H1 (cell line): ENCODE measurements around the gene SURF1. TPM values are rescaled to one million over a fixed set of nuclear protein-coding genes. Genes with fewer than 3 reads are reported as not detected.
A peak's percentile ranks its signal among the peaks of the same experiment; 100 is the strongest.

Experiments used
- CTCF ChIA-PET: fragments of 300-600 bp; sonication (Branson Sonifier 250); formaldehyde crosslinking; loops from one replicate; lab custom pipeline; 2021; ENCODE audit not compliant: partially characterized antibody; lab: Charles Lee
- POLR2A ChIA-PET: fragments of 300-600 bp; sonication (Branson Sonifier 250); formaldehyde crosslinking; loops from one replicate; lab custom pipeline; 2021; ENCODE audit warnings: inconsistent platforms; ENCODE audit not compliant: partially characterized antibody; lab: Charles Lee
- DNase-seq, 2 experiments: peaks; one replicate each; pipeline versions ENCODE4 v3.0.0 to v3.0.0-alpha.2; 2010 to 2022; ENCODE audit warnings: low spot score in 2 of 2, low read depth in 1 of 2, mixed read lengths in 1 of 2
- FAIRE-seq: peaks from 2 replicates; lab custom pipeline; 2011; peaks lifted over from hg19 to GRCh38; lab: Jason Lieb, UNC
- H2AFZ ChIP-seq: 2 replicates; pipeline ENCODE4 v1.8.1; 2012; ENCODE audit warnings: low read length, inconsistent platforms
- H2AK5ac ChIP-seq: 2 replicates; pipeline ENCODE4 v1.6.1; 2013; ENCODE audit warnings: low read depth, low read length
- H2BK120ac ChIP-seq: replicated peaks from 2 replicates; pipeline ENCODE3; 2013; ENCODE audit warnings: low read depth, low read length, inconsistent platforms
- H2BK12ac ChIP-seq: 2 replicates; pipeline ENCODE4 v1.6.1; 2013; ENCODE audit warnings: low read depth, low read length
- H2BK15ac ChIP-seq: 2 replicates; pipeline ENCODE4 v1.6.1; 2013; ENCODE audit warnings: low read length
- H2BK20ac ChIP-seq: 2 replicates; pipeline ENCODE4 v1.6.1; 2013; ENCODE audit warnings: low read length
- H2BK5ac ChIP-seq: 2 replicates; pipeline ENCODE4 v1.6.1; 2013; ENCODE audit warnings: low read depth, low read length
- H3K14ac ChIP-seq: 2 replicates; pipeline ENCODE4 v1.6.1; 2013; ENCODE audit warnings: inconsistent platforms; ENCODE audit not compliant: insufficient read length
- H3K18ac ChIP-seq: 2 replicates; pipeline ENCODE4 v1.6.1; 2013; ENCODE audit warnings: low read length; ENCODE audit errors: extremely low read depth
- H3K23ac ChIP-seq: 2 replicates; pipeline ENCODE4 v1.6.1; 2013; ENCODE audit warnings: inconsistent platforms; ENCODE audit not compliant: insufficient read length
- H3K23me2 ChIP-seq: 2 replicates; pipeline ENCODE4 v1.6.1; 2013; ENCODE audit warnings: low read depth, low read length
- H3K27ac ChIP-seq: 2 replicates; pipeline ENCODE4 v1.6.1; 2011; ENCODE audit warnings: low read depth, low read length, inconsistent platforms
- H3K27me3 ChIP-seq, 4 experiments: replicated peaks in 1 of 4; 1 replicate in 1 of 4; 2 replicates in 3 of 4; pipeline versions ENCODE4 v1.6.1 to v1.8.1; 2011 to 2013; ENCODE audit warnings: low read length in 3 of 4, mild to moderate bottlenecking in 3 of 4, inconsistent platforms in 2 of 4, mixed read lengths in 2 of 4, moderate library complexity in 1 of 4; ENCODE audit not compliant: control insufficient read depth in 3 of 4, insufficient read depth in 3 of 4; ENCODE audit errors: extremely low read depth in 1 of 4
- H3K36me3 ChIP-seq, 4 experiments: 2 replicates each; pipeline versions ENCODE4 v1.6.1 to v1.8.1; 2011 to 2013; ENCODE audit warnings: mild to moderate bottlenecking in 4 of 4, low read length in 3 of 4, moderate library complexity in 2 of 4, control low read depth in 1 of 4, inconsistent platforms in 1 of 4; ENCODE audit not compliant: insufficient read depth in 4 of 4, control insufficient read depth in 2 of 4
- H3K4ac ChIP-seq: replicated peaks from 2 replicates; pipeline ENCODE3; 2013; ENCODE audit warnings: low read length, low read depth, mixed read lengths, inconsistent platforms; ENCODE audit not compliant: insufficient read length
- H3K4me1 ChIP-seq, 4 experiments: replicated peaks in 1 of 4; 1 replicate in 1 of 4; 2 replicates in 3 of 4; pipeline versions ENCODE4 v1.6.1 to v1.8.1; 2011 to 2013; ENCODE audit warnings: low read length in 3 of 4, inconsistent platforms in 2 of 4, mixed read lengths in 1 of 4; ENCODE audit not compliant: insufficient read depth in 4 of 4, control insufficient read depth in 3 of 4
- H3K4me2 ChIP-seq, 2 experiments: 2 replicates each; pipeline versions ENCODE4 v1.6.1 to v1.8.1; 2011 to 2013; ENCODE audit warnings: low read depth in 2 of 2, low read length in 2 of 2, control low read depth in 1 of 2, inconsistent platforms in 1 of 2, mild to moderate bottlenecking in 1 of 2; ENCODE audit not compliant: insufficient read depth in 1 of 2
- H3K4me3 ChIP-seq, 4 experiments: fragments of 200-600, 300-600 bp in 1 of 4; sonication (generic), shearing (Covaris generic), sonication (Bioruptor Twin) in 1 of 4; 2 replicates each; pipeline versions ENCODE4 v1.5.1 to v1.8.1; 2011 to 2016; ENCODE audit warnings: low read length in 4 of 4, low read depth in 3 of 4, control low read depth in 2 of 4, inconsistent platforms in 2 of 4, mild to moderate bottlenecking in 2 of 4, mixed read lengths in 1 of 4, moderate library complexity in 1 of 4; ENCODE audit not compliant: insufficient read depth in 2 of 4; ENCODE audit errors: extremely low read depth in 1 of 4
- H3K56ac ChIP-seq: replicated peaks from 2 replicates; pipeline ENCODE3; 2013; ENCODE audit warnings: low read depth, mild to moderate bottlenecking, mixed read lengths, low read length, inconsistent platforms; ENCODE audit not compliant: insufficient read length
- H3K79me1 ChIP-seq: 2 replicates; pipeline ENCODE4 v1.6.1; 2013; ENCODE audit warnings: low read depth, low read length, control low read depth
- H3K79me2 ChIP-seq, 2 experiments: 2 replicates each; pipeline versions ENCODE4 v1.6.1 to v1.8.1; 2012 to 2013; ENCODE audit warnings: low read length in 2 of 2, mild to moderate bottlenecking in 2 of 2, inconsistent platforms in 1 of 2; ENCODE audit not compliant: insufficient read depth in 2 of 2, control insufficient read depth in 1 of 2
- H3K9ac ChIP-seq, 4 experiments: replicated peaks in 1 of 4; 1 replicate in 1 of 4; 2 replicates in 3 of 4; pipeline versions ENCODE4 v1.6.1 to v1.8.1; 2011 to 2013; ENCODE audit warnings: low read depth in 3 of 4, low read length in 3 of 4, control low read depth in 2 of 4, mild to moderate bottlenecking in 2 of 4, moderate library complexity in 2 of 4, inconsistent platforms in 1 of 4; ENCODE audit errors: extremely low read depth in 1 of 4
- H3K9me3 ChIP-seq, 2 experiments: 2 replicates each; pipeline versions ENCODE4 v1.6.1 to v1.8.1; 2012 to 2013; ENCODE audit warnings: mild to moderate bottlenecking in 2 of 2, moderate library complexity in 2 of 2, control low read depth in 1 of 2, inconsistent platforms in 1 of 2, low read depth in 1 of 2, low read length in 1 of 2, mixed read lengths in 1 of 2; ENCODE audit not compliant: insufficient read depth in 2 of 2
- H4K20me1 ChIP-seq, 2 experiments: replicated peaks in 1 of 2; 2 replicates each; pipeline versions ENCODE3 to v1.8.1; 2011 to 2013; ENCODE audit warnings: inconsistent platforms in 2 of 2, low read length in 2 of 2, mild to moderate bottlenecking in 1 of 2; ENCODE audit not compliant: insufficient read depth in 2 of 2, control insufficient read depth in 1 of 2
- H4K5ac ChIP-seq: 2 replicates; pipeline ENCODE4 v1.6.1; 2013; ENCODE audit warnings: low read length, low read depth, mixed read lengths, inconsistent platforms; ENCODE audit not compliant: insufficient read length
- H4K8ac ChIP-seq: 2 replicates; pipeline ENCODE4 v1.8.0; 2013; ENCODE audit warnings: mild to moderate bottlenecking, moderate library complexity, low read length, inconsistent platforms; ENCODE audit not compliant: insufficient read depth; ENCODE audit errors: extremely low read depth
- H4K91ac ChIP-seq: replicated peaks from 2 replicates; pipeline ENCODE3; 2013; ENCODE audit warnings: low read length, mixed read lengths, inconsistent platforms; ENCODE audit not compliant: insufficient read length
- POLR2A ChIP-seq, 2 experiments: IDR thresholded peaks; 1 replicate in 1 of 2; 2 replicates in 1 of 2; pipeline ENCODE4 v1.6.1; 2011; ENCODE audit warnings: low read depth in 2 of 2, low read length in 2 of 2, mild to moderate bottlenecking in 2 of 2; ENCODE audit errors: control extremely low read depth in 1 of 2
- POLR2AphosphoS5 ChIP-seq: IDR thresholded peaks from 2 replicates; pipeline ENCODE4 v1.6.1; 2011; ENCODE audit warnings: low read depth, low read length
- RAD21 ChIP-seq, 2 experiments: IDR thresholded peaks in 1 of 2; conservative IDR thresholded peaks in 1 of 2; 2 replicates each; pipeline ENCODE4 v1.6.1; 2011; ENCODE audit warnings: low read depth in 2 of 2, low read length in 2 of 2, improper control_type of control experiment in 1 of 2, inconsistent platforms in 1 of 2, mild to moderate bottlenecking in 1 of 2, moderate library complexity in 1 of 2
- SIN3A ChIP-seq, 2 experiments: IDR thresholded peaks in 1 of 2; conservative IDR thresholded peaks in 1 of 2; 2 replicates each; pipeline ENCODE4 v1.6.1; 2011 to 2012; ENCODE audit warnings: low read length in 2 of 2, improper control_type of control experiment in 1 of 2, low read depth in 1 of 2, mild to moderate bottlenecking in 1 of 2
- TAF1 ChIP-seq: IDR thresholded peaks from 2 replicates; pipeline ENCODE4 v1.6.1; 2011; ENCODE audit warnings: mild to moderate bottlenecking, low read depth, low read length
- TCF12 ChIP-seq: IDR thresholded peaks from 2 replicates; pipeline ENCODE4 v1.6.1; 2011; ENCODE audit warnings: low read depth, mild to moderate bottlenecking, low read length
- YY1 ChIP-seq: IDR thresholded peaks from 2 replicates; pipeline ENCODE4 v1.6.1; 2011; ENCODE audit warnings: low read depth, mild to moderate bottlenecking, low read length
- WGBS, 2 experiments: shearing (Covaris generic) in 1 of 2; methylation state at CpG; one replicate each; pipeline versions ENCODE4 v1.1.6 to v1.1.7; 2013 to 2015; ENCODE audit warnings: low lambda C conversion rate in 2 of 2, mixed read lengths in 2 of 2, inconsistent platforms in 1 of 2, low coverage in 1 of 2, missing lambda C conversion rate in 1 of 2; ENCODE audit not compliant: insufficient replicate concordance in 2 of 2, insufficient coverage in 1 of 2, insufficient read length in 1 of 2; ENCODE audit errors: extremely low coverage in 1 of 2, missing lambda C conversion rate in 1 of 2; 5-methylcytosine and 5-hydroxymethylcytosine counted together
- polyA plus RNA-seq, 7 experiments: library from polyadenylated mRNA; depleted of rRNA in 3 of 7; stranded (reverse) in 5 of 7; unstranded in 2 of 7; fragments of >200 nt in 5 of 7; fragments of 200-250 nt in 2 of 7; gene quantifications; 1 replicate in 5 of 7; 2 replicates in 1 of 7; 4 replicates in 1 of 7; pipeline versions ENCODE4 v1.2.1 to v1.2.3, GENCODE V29; 2011 to 2013; ENCODE audit warnings: missing spikeins in 2 of 7, mixed read lengths in 2 of 7
- total RNA-seq: library from RNA; stranded (reverse); fragmentation: NEBNext Ultra II Directional; extraction: Animal tissue kit (Norgen Biotek cat#: 25700); gene quantifications from 2 replicates; pipeline ENCODE4 v1.2.1, GENCODE V29; 2021
- TF ChIP-seq, protein P1 (sequence below), 3 experiments: IDR thresholded peaks; 1 replicate in 2 of 3; 2 replicates in 1 of 3; pipeline versions ENCODE4 v1.5.1 to v1.6.1; 2011; ENCODE audit warnings: low read length in 3 of 3, mild to moderate bottlenecking in 3 of 3, inconsistent platforms in 2 of 3, low read depth in 1 of 3, moderate library complexity in 1 of 3; ENCODE audit not compliant: insufficient read depth in 1 of 3; ENCODE audit errors: control extremely low read depth in 1 of 3

SURF1 gene
- total and polyA plus RNA-seq, 2 of the 8 experiments (the other 6 are each of a cell fraction or from before 2014, with no cell fraction given), result 43.1 to 44.7 TPM

DNA sequence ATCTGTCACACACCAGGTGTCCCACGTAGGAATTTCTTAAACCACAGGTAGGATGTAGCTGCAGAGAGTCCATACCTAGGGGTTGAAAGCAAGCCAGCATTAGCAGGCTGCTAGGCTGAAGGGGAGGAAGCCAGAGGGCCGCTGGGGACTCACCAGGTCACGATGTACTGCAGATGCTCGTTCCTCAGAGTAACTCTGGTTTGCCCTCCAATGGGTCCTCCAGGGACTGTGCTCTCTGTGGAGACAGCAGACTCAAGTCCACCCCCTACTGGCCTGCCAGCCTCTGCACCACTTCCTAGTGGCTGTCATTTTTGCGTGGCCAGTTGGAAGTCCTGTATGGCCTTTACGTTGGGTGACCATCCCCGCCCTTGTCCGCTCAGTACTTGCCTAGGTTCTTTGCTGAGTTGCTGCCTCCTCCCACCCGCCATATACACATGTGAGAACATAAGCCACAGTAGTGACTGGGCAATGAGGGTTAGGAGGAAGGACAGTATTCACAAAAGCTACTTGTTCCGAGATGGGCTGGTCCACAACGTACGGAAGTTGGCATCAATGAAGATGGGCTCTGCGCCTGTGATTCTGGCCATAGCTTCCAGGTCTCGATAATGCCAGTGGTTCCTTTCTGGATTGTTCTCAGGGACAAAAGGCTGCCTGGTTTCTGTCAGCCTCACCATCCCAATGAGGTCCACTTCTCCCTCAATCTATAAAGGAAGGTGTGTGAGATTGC, 4.2 kb downstream of the SURF1 start:
- no peak overlapping the region for H2BK12ac ChIP-seq
- no peak overlapping the region for H4K5ac ChIP-seq
- no peak overlapping the region for H2AFZ ChIP-seq
- H3K4me2 ChIP-seq, result no peak overlapping the region
- H3K27ac ChIP-seq, result no peak overlapping the region
- H3K4me1 ChIP-seq, result peaks cover 0 to 5% (median 3%) of the 10 kb centered on the region in 4 experiments; a peak in 4 of 7 replicates
- DNase-seq, result peak; percentile 65 to 83
- ChIA-PET POLR2A (interaction anchor here (0.7 to 16.1 kb wide), 18 partner anchors 2 to 322 kb away, joined by 3 to 461 read pairs (median 6); partner anchors contain the start of genes CACFD1, MED22, RPL7A and STKLD1), CTCF (interaction anchor here (0.6 to 2.6 kb wide), 14 partner anchors 8 to 165 kb away, joined by 3 to 14 read pairs (median 5); no protein-coding TSS in a partner anchor)
- H3K14ac ChIP-seq, result no peak overlapping the region
- no peaks in the 10 kb centered on the region for H3K9me3 ChIP-seq
- H3K23me2 ChIP-seq, result peaks cover 8% of the 10 kb centered on the region; the same call in 1 of the 2 replicates
- H3K56ac ChIP-seq, result no peak overlapping the region
- no peak for FAIRE-seq
- no peak overlapping the region for H2AK5ac ChIP-seq
- no peak overlapping the region for H2BK20ac ChIP-seq
- H3K79me2 ChIP-seq, result peaks cover 5 to 27% of the 10 kb centered on the region in 2 experiments
- H2BK5ac ChIP-seq, result no peak overlapping the region
- H2BK15ac ChIP-seq, result no peak overlapping the region
- H4K91ac ChIP-seq, result no peak overlapping the region
- no peak overlapping the region for H3K4ac ChIP-seq
- no peaks in the 10 kb centered on the region; the same call in 1 of the 2 replicates for H3K79me1 ChIP-seq
- no peaks in the 10 kb centered on the region for H3K27me3 ChIP-seq
- H4K20me1 ChIP-seq, result peaks cover 6% of the 10 kb centered on the region in 2 experiments
- no peak overlapping the region for H3K23ac ChIP-seq
- no peak overlapping the region for H4K8ac ChIP-seq
- no peak overlapping the region for H3K18ac ChIP-seq
- no peak overlapping the region for H2BK120ac ChIP-seq
- H3K36me3 ChIP-seq, result peaks cover 20 to 45% (median 39%) of the 10 kb centered on the region in 4 experiments
- H3K4me3 ChIP-seq, result no peak overlapping the region
- 83% methylated on average over 14 of the region's 14 CpGs; no CpG with 5 or more reads in 1 of the 2 experiments for WGBS, 2 experiments
- no peak overlapping the region for H3K9ac ChIP-seq
- TF ChIP-seq POLR2AphosphoS5 (peak; percentile 93), TAF1 (peak; percentile 62), RAD21 (IDR thresholded peaks at IDR 0.05 in 1 of 2, conservative IDR thresholded peaks at IDR 0.05 in 1 of 2; ENCODE audit: low read depth in 2 of 2, low read length in 2 of 2) (peak; percentile 24 to 33; a peak in 3 of 4 replicates), TCF12 (no peak), SIN3A (conservative IDR thresholded peaks at IDR 0.05 in 1 of 2, IDR thresholded peaks at IDR 0.05 in 1 of 2; ENCODE audit: low read depth in 1 of 2, low read length in 2 of 2) (peak; percentile 71 to 86; a peak in 1 of 4 replicates), POLR2A (IDR thresholded peaks at IDR 0.05; ENCODE audit: control extremely low read depth in 1 of 2, low read depth in 2 of 2, low read length in 2 of 2) (peak in 1 of 2 experiments; percentile 88; a peak in 2 of 3 replicates), YY1 (peak; percentile 39; the same call in 1 of the 2 replicates)
- TF ChIP-seq, protein P1, sequence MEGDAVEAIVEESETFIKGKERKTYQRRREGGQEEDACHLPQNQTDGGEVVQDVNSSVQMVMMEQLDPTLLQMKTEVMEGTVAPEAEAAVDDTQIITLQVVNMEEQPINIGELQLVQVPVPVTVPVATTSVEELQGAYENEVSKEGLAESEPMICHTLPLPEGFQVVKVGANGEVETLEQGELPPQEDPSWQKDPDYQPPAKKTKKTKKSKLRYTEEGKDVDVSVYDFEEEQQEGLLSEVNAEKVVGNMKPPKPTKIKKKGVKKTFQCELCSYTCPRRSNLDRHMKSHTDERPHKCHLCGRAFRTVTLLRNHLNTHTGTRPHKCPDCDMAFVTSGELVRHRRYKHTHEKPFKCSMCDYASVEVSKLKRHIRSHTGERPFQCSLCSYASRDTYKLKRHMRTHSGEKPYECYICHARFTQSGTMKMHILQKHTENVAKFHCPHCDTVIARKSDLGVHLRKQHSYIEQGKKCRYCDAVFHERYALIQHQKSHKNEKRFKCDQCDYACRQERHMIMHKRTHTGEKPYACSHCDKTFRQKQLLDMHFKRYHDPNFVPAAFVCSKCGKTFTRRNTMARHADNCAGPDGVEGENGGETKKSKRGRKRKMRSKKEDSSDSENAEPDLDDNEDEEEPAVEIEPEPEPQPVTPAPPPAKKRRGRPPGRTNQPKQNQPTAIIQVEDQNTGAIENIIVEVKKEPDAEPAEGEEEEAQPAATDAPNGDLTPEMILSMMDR (IDR thresholded peaks at IDR 0.05; ENCODE audit: control extremely low read depth in 1 of 3, insufficient read depth in 1 of 3, low read depth in 1 of 3, low read length in 3 of 3), result peak in 2 of 3 experiments; percentile 77 to 96; a peak in 3 of 4 replicates
